ENCODE data around the gene CCDC185.

The CCDC185 gene

DNA sequence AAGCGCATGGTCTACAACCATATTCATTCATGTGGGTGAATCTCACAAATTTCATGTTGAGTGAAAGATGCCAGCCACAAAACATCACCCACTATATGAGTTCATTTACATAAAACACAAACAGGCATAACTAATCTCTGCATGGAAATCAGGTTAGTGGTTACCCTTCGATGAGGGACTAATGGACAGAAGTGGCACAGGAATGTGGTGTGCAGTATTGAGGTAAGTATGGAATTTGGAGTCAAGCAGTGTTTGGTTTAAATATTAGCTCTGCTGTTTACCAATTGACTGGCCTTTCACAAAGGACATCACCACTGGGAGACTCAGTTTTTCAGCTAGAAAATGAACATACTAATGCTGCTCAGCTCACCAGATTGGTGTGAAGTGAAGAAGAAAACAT is 24.2 kb downstream of the CCDC185 start:
- in situ Hi-C loops (cut with MboI; ENCODE audit: low sequenced_read_pairs, unreplicated experiment): no loop called here
- TF ChIP-seq, protein P1, sequence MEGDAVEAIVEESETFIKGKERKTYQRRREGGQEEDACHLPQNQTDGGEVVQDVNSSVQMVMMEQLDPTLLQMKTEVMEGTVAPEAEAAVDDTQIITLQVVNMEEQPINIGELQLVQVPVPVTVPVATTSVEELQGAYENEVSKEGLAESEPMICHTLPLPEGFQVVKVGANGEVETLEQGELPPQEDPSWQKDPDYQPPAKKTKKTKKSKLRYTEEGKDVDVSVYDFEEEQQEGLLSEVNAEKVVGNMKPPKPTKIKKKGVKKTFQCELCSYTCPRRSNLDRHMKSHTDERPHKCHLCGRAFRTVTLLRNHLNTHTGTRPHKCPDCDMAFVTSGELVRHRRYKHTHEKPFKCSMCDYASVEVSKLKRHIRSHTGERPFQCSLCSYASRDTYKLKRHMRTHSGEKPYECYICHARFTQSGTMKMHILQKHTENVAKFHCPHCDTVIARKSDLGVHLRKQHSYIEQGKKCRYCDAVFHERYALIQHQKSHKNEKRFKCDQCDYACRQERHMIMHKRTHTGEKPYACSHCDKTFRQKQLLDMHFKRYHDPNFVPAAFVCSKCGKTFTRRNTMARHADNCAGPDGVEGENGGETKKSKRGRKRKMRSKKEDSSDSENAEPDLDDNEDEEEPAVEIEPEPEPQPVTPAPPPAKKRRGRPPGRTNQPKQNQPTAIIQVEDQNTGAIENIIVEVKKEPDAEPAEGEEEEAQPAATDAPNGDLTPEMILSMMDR (IDR thresholded peaks at IDR 0.05; ENCODE audit: borderline replicate concordance, control extremely low read depth, extremely low read depth, insufficient read depth, missing control alignments): no peak
- no peak for DNase-seq (ENCODE audit: low spot score)

DNA sequence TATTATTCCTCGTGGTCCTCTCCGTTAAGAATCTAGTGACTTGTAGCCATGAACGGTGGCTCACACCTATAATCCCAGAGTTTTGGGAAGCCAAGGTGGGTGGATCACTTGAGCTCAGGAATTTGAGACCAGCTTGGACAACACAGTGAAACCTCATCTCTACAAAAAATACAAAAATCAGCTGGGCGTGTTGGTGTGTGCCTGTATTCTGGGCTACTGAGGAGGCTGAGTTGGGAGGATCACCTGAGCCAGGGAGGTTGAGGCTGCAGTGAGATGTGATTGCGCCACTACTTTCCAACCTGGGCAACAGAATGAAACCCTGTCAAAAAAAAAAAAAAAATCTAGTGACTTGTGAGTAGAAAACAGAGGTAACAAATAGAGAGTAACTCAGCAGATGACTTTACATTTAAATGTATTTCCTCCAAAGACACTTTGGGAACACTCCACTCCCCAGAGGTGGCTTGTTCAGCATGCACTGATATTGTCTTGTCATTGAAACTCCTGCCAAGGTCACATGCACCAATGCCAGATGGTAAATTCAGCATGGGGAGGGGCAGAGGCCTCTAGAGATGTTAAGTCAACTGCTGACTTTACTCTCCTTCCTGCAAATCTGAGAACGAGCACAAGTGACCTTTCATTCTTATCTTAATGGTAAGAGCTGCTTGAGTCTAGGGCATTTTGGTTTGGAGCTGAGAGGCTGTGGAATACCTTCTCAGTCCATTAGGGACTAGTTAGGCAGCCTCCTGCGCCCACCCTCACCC is 24.9 kb downstream of the CCDC185 start:
- in situ Hi-C loops (cut with MboI; ENCODE audit: low sequenced_read_pairs, unreplicated experiment): no loop called here
- DNase-seq (ENCODE audit: low spot score): no peak
- TF ChIP-seq, protein P1 (IDR thresholded peaks at IDR 0.05; ENCODE audit: borderline replicate concordance, control extremely low read depth, extremely low read depth, insufficient read depth, missing control alignments): no peak

DNA sequence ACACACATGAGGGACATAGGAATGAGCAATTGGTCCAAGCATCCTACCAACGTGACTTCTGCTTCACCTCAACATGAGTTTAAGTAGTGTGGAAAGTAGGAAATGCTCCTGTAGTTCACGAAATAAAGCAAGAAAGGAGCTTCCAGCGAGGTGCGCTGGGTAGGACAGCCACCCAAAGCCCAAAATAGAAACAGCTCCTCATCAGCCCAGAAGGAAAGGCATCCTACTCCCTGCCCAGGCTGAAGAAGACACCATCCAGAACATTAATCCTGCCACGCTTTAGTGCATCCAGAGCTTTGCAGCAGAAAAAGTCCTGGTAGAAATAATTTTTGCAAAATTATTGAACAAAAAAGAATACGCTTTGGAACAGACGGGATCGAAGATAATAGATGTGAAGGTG is 25.9 kb downstream of the CCDC185 start:
- in situ Hi-C loops (cut with MboI; ENCODE audit: low sequenced_read_pairs, unreplicated experiment): no loop called here
- TF ChIP-seq, protein P1 (IDR thresholded peaks at IDR 0.05; ENCODE audit: borderline replicate concordance, control extremely low read depth, extremely low read depth, insufficient read depth, missing control alignments): no peak
- no peak for DNase-seq (ENCODE audit: low spot score)

DNA sequence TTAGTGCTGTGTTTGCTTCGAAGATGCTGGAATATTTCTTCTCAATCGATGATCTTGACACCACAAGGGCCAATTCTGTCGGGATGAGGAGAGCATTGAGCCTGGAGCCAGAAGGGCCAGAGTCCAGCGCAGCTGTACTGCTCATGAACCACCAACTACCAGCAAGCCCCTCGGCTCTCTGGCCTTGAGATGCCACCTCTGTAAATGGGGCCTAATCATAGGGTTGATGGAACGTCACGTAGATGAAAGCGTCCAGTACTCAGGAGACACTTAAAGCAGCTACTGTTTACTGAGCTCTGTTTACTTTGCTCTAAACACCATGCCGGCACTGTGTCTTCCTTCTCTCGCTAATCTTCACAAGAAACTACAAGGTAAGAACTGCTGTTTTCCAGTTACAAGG is 26.3 kb downstream of the CCDC185 start:
- no peak for DNase-seq (ENCODE audit: low spot score)
- in situ Hi-C loops (cut with MboI; ENCODE audit: low sequenced_read_pairs, unreplicated experiment): no loop called here
- TF ChIP-seq, protein P1 (IDR thresholded peaks at IDR 0.05; ENCODE audit: borderline replicate concordance, control extremely low read depth, extremely low read depth, insufficient read depth, missing control alignments): no peak

DNA sequence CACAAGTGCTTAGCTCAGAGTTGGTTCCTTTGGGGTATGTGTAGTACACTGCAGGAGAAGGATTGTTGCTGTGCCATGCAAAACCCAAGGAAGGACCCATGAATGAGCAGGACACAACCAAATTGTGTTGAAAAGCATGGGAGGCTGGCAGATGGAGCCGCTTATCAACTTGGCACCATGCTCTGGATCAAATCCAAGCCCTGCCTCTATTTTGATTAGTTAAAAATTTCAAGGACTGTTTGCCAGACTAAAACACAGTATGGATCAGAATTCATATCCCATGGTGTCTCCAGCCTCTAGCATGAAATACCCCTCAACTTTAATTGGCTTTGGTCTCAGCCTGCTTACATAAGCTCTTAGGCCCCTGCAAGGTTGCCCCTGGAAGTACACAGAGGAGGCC is 27.8 kb downstream of the CCDC185 start:
- in situ Hi-C loops (cut with MboI; ENCODE audit: low sequenced_read_pairs, unreplicated experiment): no loop called here
- TF ChIP-seq, protein P1 (IDR thresholded peaks at IDR 0.05; ENCODE audit: borderline replicate concordance, control extremely low read depth, extremely low read depth, insufficient read depth, missing control alignments): no peak
- DNase-seq (ENCODE audit: low spot score): no peak

DNA sequence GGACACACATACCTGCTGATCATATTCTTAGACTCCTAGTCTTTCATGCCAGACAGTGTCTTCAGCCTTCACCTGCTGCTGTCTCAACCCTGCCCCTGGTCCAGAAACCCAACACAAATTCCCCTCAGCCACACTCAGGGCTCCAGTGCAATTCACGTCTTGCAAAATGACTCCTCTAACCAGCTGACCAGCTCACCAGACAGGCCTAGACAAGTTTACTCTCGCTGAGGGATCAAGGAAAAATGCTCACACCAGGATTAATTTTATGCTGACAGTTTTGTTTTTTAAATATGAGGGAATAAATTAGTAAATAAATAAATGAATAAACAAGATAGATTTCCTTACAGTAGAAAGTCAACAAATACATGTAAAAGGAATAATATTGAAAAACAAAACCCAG is 28.5 kb downstream of the CCDC185 start:
- TF ChIP-seq, protein P1 (IDR thresholded peaks at IDR 0.05; ENCODE audit: borderline replicate concordance, control extremely low read depth, extremely low read depth, insufficient read depth, missing control alignments): no peak
- DNase-seq (ENCODE audit: low spot score): no peak
- in situ Hi-C loops (cut with MboI; ENCODE audit: low sequenced_read_pairs, unreplicated experiment): no loop called here
